Measurements from ENCODE around the gene COP1.

Gene COP1

GRCh38 chr1:175902281-175902680 is 304.8 kb downstream of the COP1 start:
- DNase-seq (ENCODE audit: low read depth in 2 of 2, low spot score in 1 of 2) = no peak

- no peak for DNase-seq (ENCODE audit: low read depth in 2 of 2, low spot score in 1 of 2)
Measured at GRCh38 chr1:175901076-175901836, 305.8 kb downstream of the COP1 start.

GRCh38 chr1:175900171-175900570 is 306.9 kb downstream of the COP1 start:
- DNase-seq (ENCODE audit: low read depth in 2 of 2, low spot score in 1 of 2) = no peak

- no peak for DNase-seq (ENCODE audit: low read depth in 2 of 2, low spot score in 1 of 2)
Measured at GRCh38 chr1:175895966-175896365, 311.1 kb downstream of the COP1 start.
